Epithelial cell of proximal tubule (primary cell): ENCODE data around the gene SIK3. TPM values are rescaled to one million over a fixed set of nuclear protein-coding genes. Genes with fewer than 3 reads are reported as not detected.
A peak's percentile ranks its signal among the peaks of the same experiment; 100 is the strongest.
"Not testable (repeated sequence)": the region's sequence is repeated elsewhere in the genome, so short reads cannot be mapped to it uniquely, and the experiment has no call there.

Experiments
- DNase-seq: peaks from one replicate; pipeline ENCODE4 v3.0.0-alpha.2; 2011; ENCODE audit warnings: low read depth
- H3K4me3 ChIP-seq: 2 replicates; pipeline ENCODE4 v1.5.1; 2011; ENCODE audit warnings: low read depth, mild to moderate bottlenecking, low read length
- CTCF ChIP-seq: conservative IDR thresholded peaks from 2 replicates; pipeline ENCODE4 v1.5.1; 2012; ENCODE audit warnings: low read depth, mild to moderate bottlenecking, low read length
- total RNA-seq: library from RNA; depleted of rRNA; stranded (reverse); fragments of >200 nt; gene quantifications from 2 replicates; pipeline ENCODE4 v1.2.3, GENCODE V29; 2015

The SIK3 gene
- total RNA-seq, 1 donor from 2014 or later = 17.6 TPM

GRCh38 chr11:117054382-117054781 lies 43.8 kb downstream of the SIK3 start:
- TF ChIP-seq CTCF = no peak
- DNase-seq = no peak
- no peak overlapping the region for H3K4me3 ChIP-seq

- no peak for DNase-seq
- no peak for TF ChIP-seq CTCF
- no peak overlapping the region for H3K4me3 ChIP-seq
Observed at GRCh38 chr11:117052196-117053149, 45.8 kb downstream of the SIK3 start.

- H3K4me3 ChIP-seq, DNase-seq: not testable (repeated sequence)
Observed at GRCh38 chr11:117050121-117050520, 48.1 kb downstream of the SIK3 start.

- DNase-seq, H3K4me3 ChIP-seq: not testable (repeated sequence)
Observed at GRCh38 chr11:117046627-117047026, 51.6 kb downstream of the SIK3 start.

- DNase-seq = no peak
- H3K4me3 ChIP-seq = no peak overlapping the region
- TF ChIP-seq CTCF = no peak
Observed at GRCh38 chr11:117045956-117046355, 52.3 kb downstream of the SIK3 start.

- H3K4me3 ChIP-seq = peak overlapping the region; percentile 35
Observed at GRCh38 chr11:117045196-117045595, 53.0 kb downstream of the SIK3 start.

GRCh38 chr11:117044287-117045035 lies 53.8 kb downstream of the SIK3 start:
- no peak for TF ChIP-seq CTCF
- DNase-seq = no peak
- peak overlapping the region; percentile 35 for H3K4me3 ChIP-seq

More at GRCh38 chr11:117045196-117045595, 53.0 kb downstream of the SIK3 start:
- no peak for TF ChIP-seq CTCF
- peak; percentile 84 for DNase-seq
